ACC112 (cell line): Measurements from ENCODE around the gene TCF15.

Experiments used
- H2AFZ ChIP-seq: fragments of 200-600 bp; sonication (generic); one replicate; pipeline ENCODE4 v1.6.0; 2017; ENCODE audit warnings: antibody characterized with exemption, low read length; ENCODE audit not compliant: unreplicated experiment
- H3K27ac ChIP-seq: fragments of 200-600 bp; sonication (generic); 2 replicates; pipeline ENCODE4 v1.5.1; 2014; ENCODE audit warnings: low read depth, mild to moderate bottlenecking, antibody characterized with exemption, low read length, moderate library complexity
- H3K27me3 ChIP-seq: fragments of 200-600 bp; sonication (generic); 2 replicates; pipeline ENCODE4 v1.6.1; 2014; ENCODE audit warnings: mild to moderate bottlenecking, antibody characterized with exemption, low read length, moderate library complexity, mixed read lengths; ENCODE audit not compliant: insufficient read depth
- H3K36me3 ChIP-seq: fragments of 200-600 bp; sonication (generic); 2 replicates; pipeline ENCODE4 v1.6.1; 2016; ENCODE audit warnings: mild to moderate bottlenecking, antibody characterized with exemption, low read length, moderate library complexity, mixed read lengths; ENCODE audit not compliant: insufficient read depth
- H3K4me1 ChIP-seq: fragments of 200-600 bp; sonication (generic); one replicate; pipeline ENCODE4 v1.6.1; 2016; ENCODE audit warnings: low read length, mixed read lengths; ENCODE audit not compliant: insufficient read depth, unreplicated experiment, control insufficient read depth
- H3K4me3 ChIP-seq: fragments of 200-600 bp; sonication (generic); 2 replicates; pipeline ENCODE4 v1.5.1; 2014; ENCODE audit warnings: mild to moderate bottlenecking, low read depth, low read length
- H3K79me2 ChIP-seq: fragments of 200-600 bp; sonication (generic); one replicate; pipeline ENCODE4 v1.6.0; 2016; ENCODE audit warnings: low read length; ENCODE audit not compliant: control insufficient read depth, unreplicated experiment, insufficient read depth

Gene TCF15

GRCh38 chr20:611047-611842 lies 1.1 kb upstream of the TCF15 start:
- no peaks in the 10 kb centered on the region for H3K36me3 ChIP-seq
- peaks cover 71% of the 10 kb centered on the region for H3K27me3 ChIP-seq
- H3K4me1 ChIP-seq = no peaks in the 10 kb centered on the region
- no peak overlapping the region for H3K4me3 ChIP-seq
- no peaks in the 10 kb centered on the region for H3K79me2 ChIP-seq
- no peak overlapping the region for H2AFZ ChIP-seq
- H3K27ac ChIP-seq = no peak overlapping the region

- Histone ChIP-seq H3K27me3 (peaks cover 56% of the 10 kb centered on the region), H3K27ac (no peak overlapping the region), H3K4me3 (no peak overlapping the region), H3K36me3 (no peaks in the 10 kb centered on the region), H3K4me1 (no peaks in the 10 kb centered on the region), H2AFZ (no peak overlapping the region), H3K79me2 (no peaks in the 10 kb centered on the region)
These were observed 641 bp downstream of the TCF15 start for GRCh38 chr20:609371-609964.

DNA sequence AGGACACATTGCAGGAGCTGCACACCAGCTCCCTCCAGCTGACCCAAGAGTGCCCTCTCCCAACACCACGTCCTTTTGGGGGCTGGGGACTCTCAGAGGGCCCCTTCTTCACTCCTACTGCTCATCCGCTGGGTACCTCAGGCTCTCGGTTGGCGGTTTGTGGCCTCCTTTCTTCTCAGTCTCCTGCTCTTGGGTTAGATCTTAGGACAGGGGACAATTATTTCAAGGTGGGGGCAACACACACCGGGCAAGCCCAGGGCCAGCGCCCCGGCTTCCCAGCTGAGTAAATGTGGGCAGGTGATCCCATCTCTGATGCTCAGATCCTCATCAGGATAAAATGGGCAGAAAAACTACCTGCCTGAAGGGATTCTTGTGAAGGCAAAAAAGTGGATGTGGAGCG lies 1.1 kb downstream of the TCF15 start:
- Histone ChIP-seq H2AFZ (no peak overlapping the region), H3K36me3 (no peaks in the 10 kb centered on the region), H3K4me1 (no peaks in the 10 kb centered on the region), H3K27me3 (peaks cover 54% of the 10 kb centered on the region), H3K27ac (no peak overlapping the region), H3K4me3 (no peak overlapping the region), H3K79me2 (no peaks in the 10 kb centered on the region)

DNA sequence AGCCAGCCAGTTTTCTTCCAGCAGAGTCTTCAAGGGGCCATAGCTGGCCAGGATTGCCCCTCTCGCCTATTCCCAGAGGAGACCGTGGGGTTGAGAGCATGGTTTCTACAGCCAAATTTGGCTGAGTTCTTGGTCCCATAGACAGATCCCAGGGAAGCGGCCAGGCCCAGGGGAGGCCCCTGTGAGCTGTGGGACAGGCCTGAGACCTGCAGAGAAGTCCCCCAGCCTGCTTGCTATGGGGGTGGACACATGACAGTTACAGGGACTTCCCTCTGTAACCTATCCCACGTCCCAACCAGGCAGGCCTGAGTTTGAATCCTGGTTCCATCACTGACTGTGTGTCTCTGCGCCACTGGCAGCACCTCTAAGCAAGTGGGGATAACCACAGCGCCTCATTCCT lies 2.6 kb downstream of the TCF15 start:
- Histone ChIP-seq H3K36me3 (no peaks in the 10 kb centered on the region), H2AFZ (no peak overlapping the region), H3K27ac (no peak overlapping the region), H3K4me3 (no peak overlapping the region), H3K79me2 (no peaks in the 10 kb centered on the region), H3K4me1 (no peaks in the 10 kb centered on the region), H3K27me3 (peaks cover 39% of the 10 kb centered on the region)

- Histone ChIP-seq H3K79me2 (no peaks in the 10 kb centered on the region), H3K36me3 (no peaks in the 10 kb centered on the region), H3K27me3 (peaks cover 17% of the 10 kb centered on the region), H2AFZ (no peak overlapping the region), H3K4me1 (no peaks in the 10 kb centered on the region), H3K27ac (no peak overlapping the region), H3K4me3 (no peak overlapping the region)
These were observed 4.9 kb downstream of the TCF15 start for GRCh38 chr20:605237-605636.

DNA sequence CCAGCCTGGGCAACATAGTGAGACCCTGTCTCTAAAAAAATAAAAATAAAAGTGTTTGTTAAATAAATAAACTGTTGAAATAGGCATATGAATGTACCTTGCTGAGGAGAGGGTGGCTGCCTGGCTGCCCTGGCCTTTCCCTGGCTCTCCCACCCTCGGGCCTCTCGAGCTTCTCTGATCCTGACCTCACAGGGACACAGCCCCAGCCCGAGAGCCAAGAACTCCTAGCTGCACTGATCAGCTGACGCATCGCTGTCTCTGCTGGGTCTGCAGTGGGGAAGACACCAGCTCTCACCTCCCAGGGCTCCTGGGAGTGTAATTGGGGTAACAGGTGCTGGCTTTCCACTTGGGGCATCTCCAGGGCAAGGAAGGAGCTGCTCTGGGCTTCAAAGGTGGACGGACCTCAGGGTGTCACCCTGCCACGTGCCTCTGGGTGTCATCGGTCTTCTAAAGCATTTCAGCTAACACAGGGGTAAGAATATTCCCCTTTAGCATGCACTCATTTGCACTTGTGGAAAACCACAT lies 6.9 kb downstream of the TCF15 start:
- Histone ChIP-seq H3K4me3 (no peak overlapping the region), H3K79me2 (no peaks in the 10 kb centered on the region), H3K36me3 (no peaks in the 10 kb centered on the region), H3K27ac (no peak overlapping the region), H3K4me1 (no peaks in the 10 kb centered on the region), H3K27me3 (0 out of 2 replicates have a peak, but pooled peaks cover under 1% of the 10 kb centered on the region), H2AFZ (no peak overlapping the region)

DNA sequence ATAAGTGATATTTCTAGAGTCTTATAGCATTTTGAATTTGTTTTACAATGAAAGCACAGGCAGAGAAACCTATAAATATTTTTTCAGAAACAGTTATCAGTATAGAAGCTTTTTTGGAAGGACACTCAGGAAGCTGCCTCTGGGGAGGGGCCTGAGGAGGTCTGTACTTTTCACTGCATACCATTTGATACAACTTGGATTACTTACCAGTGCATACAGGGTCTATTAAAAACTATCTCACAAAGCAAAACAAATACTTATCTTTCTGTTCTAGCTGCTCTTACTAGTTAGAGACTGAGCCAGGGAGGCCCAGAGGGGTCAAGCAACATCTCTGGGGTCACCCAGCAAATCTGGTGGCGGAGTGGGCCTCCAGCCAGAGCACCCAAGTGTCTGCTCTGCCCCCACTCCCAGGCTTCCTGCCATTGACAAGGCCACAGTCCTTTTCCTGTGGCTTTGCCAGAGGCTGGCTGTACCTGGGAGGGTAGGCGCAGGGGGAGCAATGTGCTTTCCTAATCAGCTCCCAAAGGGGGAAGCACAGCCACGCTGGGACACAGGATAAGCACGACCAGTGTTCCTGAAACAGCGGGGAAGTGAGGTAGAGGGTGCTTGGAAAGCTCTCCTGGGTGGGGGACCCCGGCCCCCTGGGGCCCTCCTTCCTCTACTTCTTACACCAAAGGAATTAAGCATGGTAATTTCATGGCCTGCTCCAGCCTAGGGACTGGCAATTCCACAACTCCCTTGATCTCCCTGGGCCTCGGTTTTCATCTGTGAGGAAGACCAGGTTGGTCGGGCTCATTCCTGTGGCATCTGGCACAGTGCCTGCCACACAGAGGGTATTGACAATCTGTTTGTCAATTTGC lies 7.8 kb downstream of the TCF15 start:
- H3K79me2 ChIP-seq = no peaks in the 10 kb centered on the region
- H3K4me3 ChIP-seq = no peak overlapping the region
- no peaks in the 10 kb centered on the region for H3K36me3 ChIP-seq
- no peak overlapping the region for H3K27ac ChIP-seq
- no peaks in the 10 kb centered on the region for H3K27me3 ChIP-seq
- H2AFZ ChIP-seq = no peak overlapping the region
- no peaks in the 10 kb centered on the region for H3K4me1 ChIP-seq

DNA sequence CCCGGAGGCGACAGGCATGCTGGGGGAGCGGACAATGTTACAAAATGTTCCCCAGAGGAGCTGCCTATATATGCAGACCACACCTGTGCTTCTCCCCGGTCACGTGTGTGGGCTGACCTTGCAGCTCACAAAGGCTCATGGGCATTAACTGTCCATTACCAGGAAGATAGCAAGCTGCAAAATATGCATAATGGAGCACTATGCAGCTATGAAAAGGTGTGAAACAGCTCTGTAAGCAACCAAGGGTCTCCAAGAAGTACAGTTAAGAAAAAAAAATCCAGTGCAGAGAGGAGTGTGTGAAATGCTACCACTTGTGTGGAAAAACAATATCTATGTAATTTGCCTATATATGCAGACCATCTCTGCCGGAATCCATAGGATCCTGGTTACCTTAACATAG lies 9.4 kb downstream of the TCF15 start:
- no peak overlapping the region for H2AFZ ChIP-seq
- no peak overlapping the region for H3K27ac ChIP-seq
- no peaks in the 10 kb centered on the region for H3K27me3 ChIP-seq
- H3K4me3 ChIP-seq = no peak overlapping the region
- no peaks in the 10 kb centered on the region for H3K36me3 ChIP-seq
- H3K79me2 ChIP-seq = no peaks in the 10 kb centered on the region
- H3K4me1 ChIP-seq = no peaks in the 10 kb centered on the region

DNA sequence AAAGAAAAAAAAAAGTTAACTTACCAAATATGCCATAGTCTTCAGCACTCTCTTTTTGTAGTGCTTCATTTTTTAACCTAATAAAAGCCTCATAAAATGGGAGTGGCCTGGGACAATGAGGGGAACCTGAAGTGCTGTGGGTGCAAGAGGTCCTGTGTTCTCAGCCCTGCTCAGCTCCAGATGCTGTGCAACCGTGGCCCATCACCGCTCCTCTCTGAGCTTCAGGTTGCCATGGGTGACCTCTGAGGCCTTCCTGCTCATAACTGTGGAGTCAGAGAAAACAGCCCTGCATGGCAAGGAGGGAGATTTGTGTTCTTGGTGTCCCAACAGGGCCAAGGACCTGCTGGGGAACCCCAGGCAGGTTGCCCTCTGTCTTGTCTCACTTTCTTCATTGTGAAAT lies 10.0 kb downstream of the TCF15 start:
- H3K36me3 ChIP-seq = no peaks in the 10 kb centered on the region
- H3K27ac ChIP-seq = no peak overlapping the region
- no peaks in the 10 kb centered on the region for H3K4me1 ChIP-seq
- no peaks in the 10 kb centered on the region for H3K27me3 ChIP-seq
- no peaks in the 10 kb centered on the region for H3K79me2 ChIP-seq
- H3K4me3 ChIP-seq = no peak overlapping the region
- H2AFZ ChIP-seq = no peak overlapping the region

DNA sequence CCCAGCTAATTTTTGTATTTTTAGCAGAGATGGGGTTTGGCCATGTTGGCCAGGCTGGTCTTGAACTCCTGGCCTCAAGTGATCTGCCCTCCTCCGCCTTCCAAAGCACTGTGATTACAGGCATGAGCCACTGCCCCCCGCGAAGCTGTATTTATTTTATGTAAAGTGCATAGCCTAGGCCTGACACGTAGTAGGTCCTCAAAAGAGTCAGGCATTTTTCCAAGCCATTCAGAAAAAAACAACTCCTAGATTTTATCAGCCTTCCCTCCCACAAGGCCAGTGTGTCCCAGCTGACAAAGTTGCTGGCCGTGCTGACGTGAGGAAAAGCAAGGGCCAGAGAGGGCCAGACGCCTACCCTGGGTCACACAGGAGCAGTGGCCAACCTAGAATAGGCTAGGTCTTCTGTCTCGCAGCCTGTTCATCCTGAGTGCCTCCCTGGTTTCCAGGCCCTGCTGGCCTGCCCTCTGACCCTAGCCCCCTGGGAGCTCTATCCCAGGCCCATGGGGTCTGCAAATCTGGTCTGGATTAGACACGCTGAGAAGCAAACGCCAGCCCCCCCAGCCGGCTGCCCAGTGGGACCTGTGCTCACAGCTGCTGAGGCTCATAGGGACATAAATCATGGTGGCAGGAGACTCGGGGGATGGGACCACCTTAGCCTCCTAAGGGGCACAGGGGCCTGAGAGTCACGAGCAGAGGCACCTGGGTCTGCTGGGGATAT lies 11.8 kb downstream of the TCF15 start:
- Histone ChIP-seq H3K79me2 (no peaks in the 10 kb centered on the region), H3K4me1 (no peaks in the 10 kb centered on the region), H3K4me3 (no peak overlapping the region), H3K36me3 (no peaks in the 10 kb centered on the region), H2AFZ (no peak overlapping the region), H3K27me3 (0 out of 2 replicates have a peak, but pooled peaks cover 3% of the 10 kb centered on the region), H3K27ac (no peak overlapping the region)
